Type B pancreatic cell (in vitro differentiated cells): ENCODE results near the gene MCTP1. TPM values are rescaled to one million over a fixed set of nuclear protein-coding genes. Genes with fewer than 3 reads are reported as not detected.
"Not testable (repeated sequence)": the region's sequence is repeated elsewhere in the genome, so short reads cannot be mapped to it uniquely, and the experiment has no call there.

Source experiments
- DNase-seq: peaks from one replicate; pipeline ENCODE4 v3.0.0; 2021; ENCODE audit warnings: mixed read lengths; ENCODE audit not compliant: unreplicated experiment; ENCODE audit errors: extremely low spot score
- H3K27ac Mint-ChIP-seq: 2 replicates; pipeline ENCODE4 v1.8.0; 2021; ENCODE audit warnings: mild to moderate bottlenecking, mixed read lengths
- H3K27me3 Mint-ChIP-seq: 2 replicates; pipeline ENCODE4 v1.8.0; 2021; ENCODE audit warnings: mixed read lengths
- H3K36me3 Mint-ChIP-seq: 2 replicates; pipeline ENCODE4 v1.8.0; 2021; ENCODE audit warnings: mixed read lengths
- H3K4me1 Mint-ChIP-seq: one replicate; pipeline ENCODE4 v1.8.0; 2021; ENCODE audit warnings: mixed read lengths; ENCODE audit not compliant: unreplicated experiment
- H3K4me3 Mint-ChIP-seq: 2 replicates; pipeline ENCODE4 v1.8.0; 2021; ENCODE audit warnings: mild to moderate bottlenecking, mixed read lengths
- H3K9me3 Mint-ChIP-seq: 2 replicates; pipeline ENCODE4 v1.8.0; 2021; ENCODE audit warnings: mixed read lengths
- total RNA-seq: library from RNA; stranded (reverse); gene quantifications from 2 replicates; pipeline ENCODE4 v1.2.1, GENCODE V29; 2021; ENCODE audit warnings: low replicate concordance
- TF ChIP-seq, protein P1 (sequence below): fragments of 200-600 bp; sonication (generic); conservative IDR thresholded peaks from 2 replicates; pipeline ENCODE4 v1.5.0; 2021; ENCODE audit warnings: antibody characterized with exemption, mild to moderate bottlenecking

The MCTP1 gene
- total RNA-seq, 1 donor from 2014 or later = 4.6 TPM

DNA sequence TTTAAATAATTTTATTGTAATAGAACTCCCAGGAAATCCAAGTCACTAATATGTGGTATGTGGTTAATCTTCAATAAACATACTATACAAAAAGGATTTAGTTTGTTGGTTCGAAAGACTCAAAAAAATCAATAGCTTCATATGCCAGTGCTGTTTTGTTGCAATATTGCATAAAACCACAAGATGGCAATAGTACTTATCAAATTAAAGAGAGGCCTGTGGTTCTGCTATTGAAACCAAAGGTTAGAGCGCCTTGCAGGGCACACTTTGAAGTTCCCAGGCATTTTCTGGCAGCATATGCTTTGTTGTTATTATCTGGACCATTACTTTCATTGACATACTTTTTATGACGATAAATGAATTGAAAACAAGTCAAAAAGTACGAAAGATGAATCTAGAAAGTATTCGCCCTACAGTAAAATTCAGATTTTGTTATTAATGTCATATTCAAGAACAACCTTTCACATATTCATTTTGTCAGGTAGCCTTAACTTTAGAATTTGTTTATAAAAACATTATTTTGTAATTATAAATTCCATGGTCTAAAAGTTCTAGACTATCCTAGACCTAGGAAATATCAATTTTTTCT, 316.3 kb downstream of the MCTP1 start:
- H3K4me3 Mint-ChIP-seq = no peak overlapping the region
- H3K4me1 Mint-ChIP-seq = peaks cover 5% of the 10 kb centered on the region
- DNase-seq = no peak
- no peaks in the 10 kb centered on the region for H3K27me3 Mint-ChIP-seq
- no peaks in the 10 kb centered on the region for H3K9me3 Mint-ChIP-seq
- no peak overlapping the region for H3K27ac Mint-ChIP-seq
- TF ChIP-seq, protein P1, sequence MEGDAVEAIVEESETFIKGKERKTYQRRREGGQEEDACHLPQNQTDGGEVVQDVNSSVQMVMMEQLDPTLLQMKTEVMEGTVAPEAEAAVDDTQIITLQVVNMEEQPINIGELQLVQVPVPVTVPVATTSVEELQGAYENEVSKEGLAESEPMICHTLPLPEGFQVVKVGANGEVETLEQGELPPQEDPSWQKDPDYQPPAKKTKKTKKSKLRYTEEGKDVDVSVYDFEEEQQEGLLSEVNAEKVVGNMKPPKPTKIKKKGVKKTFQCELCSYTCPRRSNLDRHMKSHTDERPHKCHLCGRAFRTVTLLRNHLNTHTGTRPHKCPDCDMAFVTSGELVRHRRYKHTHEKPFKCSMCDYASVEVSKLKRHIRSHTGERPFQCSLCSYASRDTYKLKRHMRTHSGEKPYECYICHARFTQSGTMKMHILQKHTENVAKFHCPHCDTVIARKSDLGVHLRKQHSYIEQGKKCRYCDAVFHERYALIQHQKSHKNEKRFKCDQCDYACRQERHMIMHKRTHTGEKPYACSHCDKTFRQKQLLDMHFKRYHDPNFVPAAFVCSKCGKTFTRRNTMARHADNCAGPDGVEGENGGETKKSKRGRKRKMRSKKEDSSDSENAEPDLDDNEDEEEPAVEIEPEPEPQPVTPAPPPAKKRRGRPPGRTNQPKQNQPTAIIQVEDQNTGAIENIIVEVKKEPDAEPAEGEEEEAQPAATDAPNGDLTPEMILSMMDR = peak; percentile 89
- H3K36me3 Mint-ChIP-seq = no peaks in the 10 kb centered on the region

DNA sequence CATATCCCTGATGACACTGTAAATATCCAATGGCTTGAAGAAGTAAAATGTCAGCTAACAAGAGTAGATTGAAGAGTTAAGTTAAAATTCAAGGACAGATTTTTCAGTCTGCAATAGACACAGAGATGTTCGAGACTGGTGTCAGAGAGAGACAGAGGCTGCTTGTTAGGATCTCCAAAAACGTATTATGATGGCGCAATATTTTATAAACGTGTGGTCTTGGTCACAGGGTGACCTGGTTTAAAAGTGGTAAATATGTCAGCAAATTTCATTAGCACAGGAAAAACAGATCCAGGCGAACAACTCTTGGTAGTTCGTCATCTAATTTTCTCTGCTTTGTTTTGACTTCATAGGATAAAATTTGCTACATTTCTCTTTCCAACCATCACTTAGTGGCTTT, 317.4 kb downstream of the MCTP1 start:
- Mint-ChIP-seq H3K4me3 (no peak overlapping the region), H3K27me3 (no peaks in the 10 kb centered on the region), H3K36me3 (no peaks in the 10 kb centered on the region), H3K4me1 (peaks cover 5% of the 10 kb centered on the region), H3K27ac (no peak overlapping the region), H3K9me3 (no peaks in the 10 kb centered on the region)
- no peak for DNase-seq
- TF ChIP-seq, protein P1 = no peak

DNA sequence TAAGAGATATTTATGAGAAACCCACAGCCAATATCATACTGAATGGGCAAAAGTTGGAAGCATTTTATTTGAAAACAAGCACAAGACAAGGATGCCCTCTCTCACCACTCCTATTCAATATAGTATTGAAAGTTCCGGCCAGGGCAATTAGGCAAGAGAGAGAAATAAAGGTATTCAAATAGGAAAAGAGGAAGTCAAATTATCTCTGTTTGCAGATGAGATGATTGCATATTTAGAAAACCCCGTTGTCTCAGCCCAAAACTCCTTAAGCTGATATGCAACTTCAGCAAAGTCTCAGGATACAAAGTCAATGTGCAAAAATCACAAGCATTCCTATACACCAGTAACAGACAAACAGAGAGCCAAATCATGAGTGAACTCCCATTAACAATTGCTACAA, 325.6 kb downstream of the MCTP1 start:
- not testable (repeated sequence) for H3K27me3 Mint-ChIP-seq, H3K36me3 Mint-ChIP-seq

DNA sequence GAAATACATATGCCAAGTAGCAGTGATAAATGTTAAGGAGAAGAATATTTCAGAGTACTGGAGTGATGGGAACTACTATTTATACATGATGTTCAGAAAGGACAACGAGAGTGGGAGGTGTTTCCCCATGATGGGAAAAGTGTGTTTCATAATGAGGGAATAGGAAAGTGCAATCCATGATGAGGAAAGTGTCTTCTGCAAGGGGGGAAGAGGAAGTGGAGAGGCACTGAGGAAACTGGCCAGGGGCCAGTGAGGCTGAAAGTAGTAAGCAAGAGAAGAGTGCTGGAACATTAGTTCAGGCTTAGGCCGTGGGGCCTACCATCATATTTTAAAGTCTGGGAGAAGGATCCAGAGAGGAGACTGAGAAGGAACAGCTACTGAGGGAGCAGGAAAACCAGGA, 339.2 kb downstream of the MCTP1 start:
- no peaks in the 10 kb centered on the region for H3K4me1 Mint-ChIP-seq
- H3K27ac Mint-ChIP-seq = no peak overlapping the region
- DNase-seq = no peak
- no peak overlapping the region for H3K4me3 Mint-ChIP-seq
- no peaks in the 10 kb centered on the region for H3K9me3 Mint-ChIP-seq
- no peaks in the 10 kb centered on the region for H3K27me3 Mint-ChIP-seq
- no peaks in the 10 kb centered on the region for H3K36me3 Mint-ChIP-seq
- TF ChIP-seq, protein P1 = no peak

More for the DNA sequence above, 325.6 kb downstream of the MCTP1 start:
- H3K9me3 Mint-ChIP-seq = peaks cover 10% of the 10 kb centered on the region
- not testable (repeated sequence) for H3K27ac Mint-ChIP-seq, H3K4me3 Mint-ChIP-seq, DNase-seq, H3K4me1 Mint-ChIP-seq

DNA sequence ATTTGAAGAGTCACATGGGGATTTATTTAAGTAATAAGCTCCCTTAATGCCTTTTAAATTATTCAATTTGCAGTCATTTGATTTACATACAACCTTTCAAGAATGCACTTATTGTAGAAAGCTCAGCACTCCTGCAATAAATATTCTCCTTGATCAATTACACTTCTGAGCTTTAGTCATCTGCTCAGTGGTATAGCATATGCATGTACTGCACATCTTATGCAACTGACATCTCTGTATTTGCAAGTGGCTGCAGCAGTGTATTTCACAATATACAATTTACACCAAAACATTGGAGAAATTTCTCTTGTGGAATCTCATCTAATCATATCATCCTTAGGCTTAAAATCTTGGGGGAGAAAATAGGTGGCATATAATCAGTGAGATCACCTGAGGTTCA, 340.7 kb downstream of the MCTP1 start:
- no peaks in the 10 kb centered on the region for H3K4me1 Mint-ChIP-seq
- TF ChIP-seq, protein P1 = no peak
- no peak overlapping the region for H3K4me3 Mint-ChIP-seq
- no peak overlapping the region for H3K27ac Mint-ChIP-seq
- no peak for DNase-seq
- H3K9me3 Mint-ChIP-seq = no peaks in the 10 kb centered on the region
- no peaks in the 10 kb centered on the region for H3K27me3 Mint-ChIP-seq
- H3K36me3 Mint-ChIP-seq = no peaks in the 10 kb centered on the region

DNA sequence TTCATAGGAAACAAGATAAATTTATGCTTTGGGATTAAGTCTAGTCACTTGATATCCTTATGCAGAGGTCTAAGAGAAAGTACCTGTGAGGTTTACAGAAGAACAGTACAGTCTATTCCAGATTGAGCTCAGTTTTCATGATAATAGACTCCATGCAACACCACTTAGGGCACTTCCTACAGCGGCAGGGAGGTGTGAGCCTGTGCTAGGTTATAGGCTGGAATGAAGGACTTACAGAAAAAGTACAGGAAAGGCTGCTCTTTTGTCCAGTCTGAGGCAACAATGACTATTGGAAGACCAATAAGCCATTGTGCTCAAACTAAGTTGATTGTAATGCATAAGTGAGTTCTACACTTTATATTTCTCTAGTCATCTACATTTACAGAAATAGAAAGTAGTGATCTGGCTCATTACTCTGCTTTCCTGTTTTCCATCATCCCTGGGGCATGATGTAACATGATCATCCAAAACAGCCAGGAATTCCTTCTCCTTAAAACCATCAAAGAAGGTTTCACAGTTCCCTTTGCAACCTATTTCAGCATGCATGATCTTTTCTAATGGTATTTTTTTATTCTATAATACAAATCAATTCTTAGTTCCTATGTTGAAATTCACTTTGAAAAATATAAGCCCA, 343.7 kb downstream of the MCTP1 start:
- Mint-ChIP-seq H3K27ac (no peak overlapping the region), H3K4me3 (no peak overlapping the region), H3K36me3 (no peaks in the 10 kb centered on the region), H3K4me1 (no peaks in the 10 kb centered on the region), H3K27me3 (no peaks in the 10 kb centered on the region), H3K9me3 (no peaks in the 10 kb centered on the region)
- DNase-seq = no peak
- TF ChIP-seq, protein P1 = no peak
